A549 (cell line): ENCODE data around the gene OCIAD2. TPM values are rescaled to one million over a fixed set of nuclear protein-coding genes. Genes with fewer than 3 reads are reported as not detected.

Experiments
- ATAC-seq, 2 experiments: fragments of 200-7000 bp in 1 of 2; fragments of >200 bp in 1 of 2; cut with Nextera tagmentation in 1 of 2; cut with Tn5 transposase in 1 of 2; 3 replicates each; pipeline versions ENCODE4 v1.8.0 to v1.9.1; 2018 to 2020; ENCODE audit warnings: mild to moderate bottlenecking in 1 of 2, moderate library complexity in 1 of 2
- CTCF ChIA-PET: fragments of 300-600 bp; sonication (Branson Sonifier 250); formaldehyde crosslinking; extraction: SDS; loops from one replicate; lab custom pipeline; 2021; ENCODE audit warnings: antibody characterized with exemption, inconsistent platforms; lab: Yijun Ruan, JAX
- POLR2A ChIA-PET: fragments of 350-600 bp; formaldehyde crosslinking; extraction: SDS; loops from one replicate; lab custom pipeline; 2021; ENCODE audit warnings: antibody characterized with exemption, inconsistent platforms; lab: Yijun Ruan, JAX
- DNase-seq, 2 experiments: peaks; one replicate each; pipeline versions ENCODE4 v3.0.0 to v3.0.0-alpha.2; 2011 to 2016; ENCODE audit warnings: low read depth in 1 of 2, low spot score in 1 of 2
- FAIRE-seq: peaks from 2 replicates; lab custom pipeline; 2011; peaks lifted over from hg19 to GRCh38; lab: Jason Lieb, UNC
- H3K27ac ChIP-seq, 2 experiments: fragments of >200 bp; sonication (Bioruptor Twin); formaldehyde crosslinking; 3 replicates each; pipeline ENCODE4 v1.5.1; 2016 to 2017
- H3K4me1 ChIP-seq: fragments of >200 bp; sonication (Bioruptor Twin); formaldehyde crosslinking; 3 replicates; pipeline ENCODE4 v1.6.1; 2016
- H3K4me2 ChIP-seq: fragments of >200 bp; sonication (Bioruptor Twin); formaldehyde crosslinking; 3 replicates; pipeline ENCODE4 v1.6.1; 2016
- H3K4me3 ChIP-seq: fragments of >200 bp; sonication (Bioruptor Twin); formaldehyde crosslinking; 3 replicates; pipeline ENCODE4 v1.5.1; 2016
- H3K9me3 ChIP-seq: fragments of >200 bp; sonication (Bioruptor Twin); formaldehyde crosslinking; 3 replicates; pipeline ENCODE4 v1.6.1; 2016
- EHF ChIP-seq: fragments of 250-450 bp; sonication (Bioruptor Pico); IDR thresholded peaks from 2 replicates; pipeline ENCODE4 v1.5.0; 2020; ENCODE audit warnings: mild to moderate bottlenecking
- EHMT2 ChIP-seq: fragments of 200-600 bp; sonication (generic); IDR thresholded peaks from 2 replicates; pipeline ENCODE4 v1.6.1; 2016; ENCODE audit warnings: antibody characterized with exemption, low read depth, mild to moderate bottlenecking, moderate library complexity
- EP300 ChIP-seq, 2 experiments: fragments of >200 bp; sonication (Bioruptor Twin); formaldehyde crosslinking; IDR thresholded peaks; 2 replicates in 1 of 2; 3 replicates in 1 of 2; pipeline ENCODE4 v1.6.1; 2016 to 2017
- FOSB ChIP-seq: fragments of 250-450 bp; sonication (Bioruptor Pico); IDR thresholded peaks from 2 replicates; pipeline ENCODE4 v1.5.0; 2020; ENCODE audit warnings: mild to moderate bottlenecking, moderate library complexity
- HEYL ChIP-seq: fragments of 250-450 bp; sonication (Bioruptor Pico); IDR thresholded peaks from 2 replicates; pipeline ENCODE4 v1.8.0; 2021; ENCODE audit warnings: mild to moderate bottlenecking, moderate library complexity
- JUNB ChIP-seq: fragments of >200 bp; sonication (Bioruptor Twin); formaldehyde crosslinking; IDR thresholded peaks from 2 replicates; pipeline ENCODE4 v1.6.1; 2016
- KDM5A ChIP-seq: fragments of 200-600 bp; sonication (generic); IDR thresholded peaks from 2 replicates; pipeline ENCODE4 v1.6.1; 2016; ENCODE audit warnings: antibody characterized with exemption, mild to moderate bottlenecking
- MAFK ChIP-seq: fragments of 450-650 bp; IDR thresholded peaks from 2 replicates; pipeline ENCODE4 v1.6.1; 2014; ENCODE audit not compliant: partially characterized antibody
- NFE2L2 ChIP-seq: fragments of 150-350 bp; conservative IDR thresholded peaks from 2 replicates; pipeline ENCODE4 v1.6.1; 2014; ENCODE audit warnings: low read length
- RARB ChIP-seq: fragments of 250-450 bp; sonication (Bioruptor Pico); IDR thresholded peaks from 2 replicates; pipeline ENCODE4 v1.8.0; 2021; ENCODE audit warnings: mild to moderate bottlenecking, moderate library complexity
- RCOR1 ChIP-seq: fragments of 150-350 bp; IDR thresholded peaks from 2 replicates; pipeline ENCODE4 v1.6.1; 2014; ENCODE audit warnings: antibody characterized with exemption, low read length, low read depth
- RFX5 ChIP-seq: fragments of 450-650 bp; IDR thresholded peaks from 2 replicates; pipeline ENCODE4 v1.7.1; 2014; ENCODE audit warnings: antibody characterized with exemption, mild to moderate bottlenecking, moderate library complexity
- RNF2 ChIP-seq: fragments of 200-600 bp; sonication (generic); IDR thresholded peaks from 2 replicates; pipeline ENCODE4 v1.6.1; 2016; ENCODE audit warnings: low read depth, mild to moderate bottlenecking, antibody characterized with exemption, moderate library complexity, borderline replicate concordance
- TFCP2L1 ChIP-seq: fragments of 250-450 bp; sonication (Bioruptor Pico); IDR thresholded peaks from 2 replicates; pipeline ENCODE4 v1.5.0; 2021; ENCODE audit warnings: mild to moderate bottlenecking
- ZSCAN20 ChIP-seq: fragments of 250-450 bp; sonication (Bioruptor Pico); IDR thresholded peaks from 2 replicates; pipeline ENCODE4 v1.8.0; 2022; ENCODE audit warnings: mild to moderate bottlenecking, moderate library complexity
- WGBS: methylation state at CpG from one replicate; pipeline ENCODE4 v1.1.6; 2017; ENCODE audit errors: missing lambda C conversion rate; 5-methylcytosine and 5-hydroxymethylcytosine counted together
- polyA plus RNA-seq, 4 experiments: library from polyadenylated mRNA; depleted of rRNA in 3 of 4; stranded (reverse); fragments of >200 nt; fragmentation: RNase III in 1 of 4; extraction: RNeasy Plus Mini Kit Qiagen cat#74134 plus additional on column Dnase treatment in 1 of 4; gene quantifications; 2 replicates in 3 of 4; 3 replicates in 1 of 4; pipeline ENCODE4 v1.2.3, GENCODE V29; 2011 to 2017
- TF ChIP-seq, protein P1 (sequence below): IDR thresholded peaks from 2 replicates; pipeline ENCODE4 v1.6.1; 2012
- TF ChIP-seq, protein P2 (sequence below): IDR thresholded peaks from 2 replicates; pipeline ENCODE4 v1.6.1; 2012; ENCODE audit warnings: low read depth, borderline replicate concordance
- TF ChIP-seq, protein P3 (sequence below): fragments of 450-650 bp; IDR thresholded peaks from 2 replicates; pipeline ENCODE4 v1.6.1; 2014; ENCODE audit warnings: antibody characterized with exemption
- TF ChIP-seq, protein P4 (sequence below): fragments of 200-600 bp; sonication (generic); IDR thresholded peaks from 2 replicates; pipeline ENCODE4 v1.6.1; 2016; ENCODE audit warnings: antibody characterized with exemption, mild to moderate bottlenecking, moderate library complexity
- TF ChIP-seq, protein P5 (sequence below): fragments of 250-450 bp; sonication (Bioruptor Pico); IDR thresholded peaks from 2 replicates; pipeline ENCODE4 v1.5.0; 2020; ENCODE audit warnings: low read depth, mild to moderate bottlenecking, moderate library complexity
- TF ChIP-seq, protein P6 (sequence below): IDR thresholded peaks from 2 replicates; pipeline ENCODE4 v1.6.1; 2012

Gene OCIAD2
- polyA plus RNA-seq, 2 of the 4 experiments (the other 2 are of a cell fraction) = 141 to 170 TPM

DNA sequence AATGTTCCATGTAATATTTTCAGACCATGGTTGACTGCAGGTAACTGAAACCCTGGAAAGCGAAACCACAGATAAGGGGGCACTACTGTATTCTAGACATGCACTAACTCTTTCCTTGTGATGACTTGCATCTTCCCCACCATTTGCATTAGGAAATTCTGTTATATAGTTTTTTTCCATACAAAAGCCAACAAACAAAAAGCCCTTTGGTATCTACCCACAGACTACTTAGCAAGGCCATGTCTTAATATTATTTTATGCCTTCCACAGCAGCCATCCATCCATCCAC, 52.2 kb downstream of the OCIAD2 start:
- no peak for TF ChIP-seq KDM5A
- TF ChIP-seq RNF2 = no peak
- no peak for TF ChIP-seq MAFK
- TF ChIP-seq EHMT2 = no peak
- TF ChIP-seq EHF (CRISPR knock-in tag) = no peak
- TF ChIP-seq, protein P1, sequence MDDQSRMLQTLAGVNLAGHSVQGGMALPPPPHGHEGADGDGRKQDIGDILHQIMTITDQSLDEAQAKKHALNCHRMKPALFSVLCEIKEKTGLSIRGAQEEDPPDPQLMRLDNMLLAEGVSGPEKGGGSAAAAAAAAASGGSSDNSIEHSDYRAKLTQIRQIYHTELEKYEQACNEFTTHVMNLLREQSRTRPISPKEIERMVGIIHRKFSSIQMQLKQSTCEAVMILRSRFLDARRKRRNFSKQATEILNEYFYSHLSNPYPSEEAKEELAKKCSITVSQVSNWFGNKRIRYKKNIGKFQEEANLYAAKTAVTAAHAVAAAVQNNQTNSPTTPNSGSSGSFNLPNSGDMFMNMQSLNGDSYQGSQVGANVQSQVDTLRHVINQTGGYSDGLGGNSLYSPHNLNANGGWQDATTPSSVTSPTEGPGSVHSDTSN = no peak
- no peak for TF ChIP-seq JUNB
- TF ChIP-seq RARB (CRISPR knock-in tag) = no peak
- TF ChIP-seq FOSB (CRISPR knock-in tag) = no peak
- TF ChIP-seq, protein P2, sequence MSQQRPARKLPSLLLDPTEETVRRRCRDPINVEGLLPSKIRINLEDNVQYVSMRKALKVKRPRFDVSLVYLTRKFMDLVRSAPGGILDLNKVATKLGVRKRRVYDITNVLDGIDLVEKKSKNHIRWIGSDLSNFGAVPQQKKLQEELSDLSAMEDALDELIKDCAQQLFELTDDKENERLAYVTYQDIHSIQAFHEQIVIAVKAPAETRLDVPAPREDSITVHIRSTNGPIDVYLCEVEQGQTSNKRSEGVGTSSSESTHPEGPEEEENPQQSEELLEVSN = no peak
- TF ChIP-seq, protein P3, sequence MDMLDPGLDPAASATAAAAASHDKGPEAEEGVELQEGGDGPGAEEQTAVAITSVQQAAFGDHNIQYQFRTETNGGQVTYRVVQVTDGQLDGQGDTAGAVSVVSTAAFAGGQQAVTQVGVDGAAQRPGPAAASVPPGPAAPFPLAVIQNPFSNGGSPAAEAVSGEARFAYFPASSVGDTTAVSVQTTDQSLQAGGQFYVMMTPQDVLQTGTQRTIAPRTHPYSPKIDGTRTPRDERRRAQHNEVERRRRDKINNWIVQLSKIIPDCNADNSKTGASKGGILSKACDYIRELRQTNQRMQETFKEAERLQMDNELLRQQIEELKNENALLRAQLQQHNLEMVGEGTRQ = no peak
- no peak for TF ChIP-seq NFE2L2
- TF ChIP-seq, protein P4, sequence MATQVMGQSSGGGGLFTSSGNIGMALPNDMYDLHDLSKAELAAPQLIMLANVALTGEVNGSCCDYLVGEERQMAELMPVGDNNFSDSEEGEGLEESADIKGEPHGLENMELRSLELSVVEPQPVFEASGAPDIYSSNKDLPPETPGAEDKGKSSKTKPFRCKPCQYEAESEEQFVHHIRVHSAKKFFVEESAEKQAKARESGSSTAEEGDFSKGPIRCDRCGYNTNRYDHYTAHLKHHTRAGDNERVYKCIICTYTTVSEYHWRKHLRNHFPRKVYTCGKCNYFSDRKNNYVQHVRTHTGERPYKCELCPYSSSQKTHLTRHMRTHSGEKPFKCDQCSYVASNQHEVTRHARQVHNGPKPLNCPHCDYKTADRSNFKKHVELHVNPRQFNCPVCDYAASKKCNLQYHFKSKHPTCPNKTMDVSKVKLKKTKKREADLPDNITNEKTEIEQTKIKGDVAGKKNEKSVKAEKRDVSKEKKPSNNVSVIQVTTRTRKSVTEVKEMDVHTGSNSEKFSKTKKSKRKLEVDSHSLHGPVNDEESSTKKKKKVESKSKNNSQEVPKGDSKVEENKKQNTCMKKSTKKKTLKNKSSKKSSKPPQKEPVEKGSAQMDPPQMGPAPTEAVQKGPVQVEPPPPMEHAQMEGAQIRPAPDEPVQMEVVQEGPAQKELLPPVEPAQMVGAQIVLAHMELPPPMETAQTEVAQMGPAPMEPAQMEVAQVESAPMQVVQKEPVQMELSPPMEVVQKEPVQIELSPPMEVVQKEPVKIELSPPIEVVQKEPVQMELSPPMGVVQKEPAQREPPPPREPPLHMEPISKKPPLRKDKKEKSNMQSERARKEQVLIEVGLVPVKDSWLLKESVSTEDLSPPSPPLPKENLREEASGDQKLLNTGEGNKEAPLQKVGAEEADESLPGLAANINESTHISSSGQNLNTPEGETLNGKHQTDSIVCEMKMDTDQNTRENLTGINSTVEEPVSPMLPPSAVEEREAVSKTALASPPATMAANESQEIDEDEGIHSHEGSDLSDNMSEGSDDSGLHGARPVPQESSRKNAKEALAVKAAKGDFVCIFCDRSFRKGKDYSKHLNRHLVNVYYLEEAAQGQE = no peak
- no peak for TF ChIP-seq TFCP2L1
- no peak for TF ChIP-seq RCOR1
- TF ChIP-seq, protein P5, sequence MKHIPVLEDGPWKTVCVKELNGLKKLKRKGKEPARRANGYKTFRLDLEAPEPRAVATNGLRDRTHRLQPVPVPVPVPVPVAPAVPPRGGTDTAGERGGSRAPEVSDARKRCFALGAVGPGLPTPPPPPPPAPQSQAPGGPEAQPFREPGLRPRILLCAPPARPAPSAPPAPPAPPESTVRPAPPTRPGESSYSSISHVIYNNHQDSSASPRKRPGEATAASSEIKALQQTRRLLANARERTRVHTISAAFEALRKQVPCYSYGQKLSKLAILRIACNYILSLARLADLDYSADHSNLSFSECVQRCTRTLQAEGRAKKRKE (CRISPR knock-in tag) = no peak
- no peak for TF ChIP-seq RFX5
- no peak for TF ChIP-seq HEYL
- no peak for TF ChIP-seq EP300 (IDR thresholded peaks at IDR 0.05)
- TF ChIP-seq ZSCAN20 (CRISPR knock-in tag) = no peak
- no peak for DNase-seq
- no peak overlapping the region for H3K4me3 ChIP-seq
- H3K4me2 ChIP-seq = no peak overlapping the region
- 100% methylated on average over 1 of the region's 1 CpG for WGBS
- ChIA-PET POLR2A (no interaction called here), CTCF (no interaction called here)
- H3K4me1 ChIP-seq = no peaks in the 10 kb centered on the region
- no peak for ATAC-seq
- no peak for FAIRE-seq
- H3K27ac ChIP-seq = no peak overlapping the region
- H3K9me3 ChIP-seq = no peaks in the 10 kb centered on the region

DNA sequence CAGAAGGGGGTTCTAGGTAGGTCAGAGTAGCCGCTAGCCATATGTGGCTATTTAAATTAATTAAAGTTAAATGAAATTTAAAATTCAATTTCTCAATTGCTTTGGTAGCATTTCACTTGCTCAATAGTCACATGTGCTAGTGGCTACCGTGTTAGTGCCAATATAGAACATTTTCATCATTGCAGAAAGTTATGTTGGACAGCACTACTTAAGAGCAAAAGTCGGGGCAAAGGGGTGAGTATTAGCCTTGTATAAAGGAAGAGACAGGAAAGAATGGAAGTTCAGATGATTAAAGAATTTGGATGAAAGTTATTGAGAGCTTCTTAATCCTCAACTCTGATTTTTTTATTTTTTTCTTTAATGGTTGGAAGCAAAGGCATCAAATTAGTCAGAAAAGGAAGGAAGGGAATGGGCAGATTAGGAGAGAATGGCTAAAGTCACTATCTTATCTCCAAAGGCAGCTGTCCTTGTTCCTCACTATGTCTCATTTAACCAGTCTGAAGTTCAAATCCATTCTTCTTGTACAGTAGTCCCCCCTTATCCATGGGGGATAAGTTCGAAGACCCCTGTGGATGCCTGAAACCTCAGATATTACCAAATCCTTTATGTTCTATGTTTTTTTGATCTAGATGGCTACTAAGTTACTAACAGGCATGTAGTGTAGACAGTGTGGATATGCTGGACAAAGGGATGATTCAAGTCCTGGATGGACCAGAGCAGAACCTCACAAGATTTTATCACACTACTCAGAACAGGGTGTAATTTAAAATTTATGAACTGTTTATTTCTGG, 52.8 kb downstream of the OCIAD2 start:
- no peak overlapping the region for H3K27ac ChIP-seq
- no peak overlapping the region for H3K4me2 ChIP-seq
- no peaks in the 10 kb centered on the region for H3K4me1 ChIP-seq
- TF ChIP-seq, protein P6, sequence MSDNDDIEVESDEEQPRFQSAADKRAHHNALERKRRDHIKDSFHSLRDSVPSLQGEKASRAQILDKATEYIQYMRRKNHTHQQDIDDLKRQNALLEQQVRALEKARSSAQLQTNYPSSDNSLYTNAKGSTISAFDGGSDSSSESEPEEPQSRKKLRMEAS = no peak
- DNase-seq (no peak), ATAC-seq (no peak), FAIRE-seq (no peak)
- H3K9me3 ChIP-seq = no peaks in the 10 kb centered on the region
- POLR2A ChIA-PET = no interaction called here
- CTCF ChIA-PET = no interaction called here
- H3K4me3 ChIP-seq = no peak overlapping the region
- WGBS = 93% methylated on average over 4 of the region's 4 CpGs
